Measurements from ENCODE around the gene BRSK2. TPM values are rescaled to one million over a fixed set of nuclear protein-coding genes. Genes with fewer than 3 reads are reported as not detected.

Gene BRSK2
- total RNA-seq, 1 donor, result under 0.01 TPM

DNA sequence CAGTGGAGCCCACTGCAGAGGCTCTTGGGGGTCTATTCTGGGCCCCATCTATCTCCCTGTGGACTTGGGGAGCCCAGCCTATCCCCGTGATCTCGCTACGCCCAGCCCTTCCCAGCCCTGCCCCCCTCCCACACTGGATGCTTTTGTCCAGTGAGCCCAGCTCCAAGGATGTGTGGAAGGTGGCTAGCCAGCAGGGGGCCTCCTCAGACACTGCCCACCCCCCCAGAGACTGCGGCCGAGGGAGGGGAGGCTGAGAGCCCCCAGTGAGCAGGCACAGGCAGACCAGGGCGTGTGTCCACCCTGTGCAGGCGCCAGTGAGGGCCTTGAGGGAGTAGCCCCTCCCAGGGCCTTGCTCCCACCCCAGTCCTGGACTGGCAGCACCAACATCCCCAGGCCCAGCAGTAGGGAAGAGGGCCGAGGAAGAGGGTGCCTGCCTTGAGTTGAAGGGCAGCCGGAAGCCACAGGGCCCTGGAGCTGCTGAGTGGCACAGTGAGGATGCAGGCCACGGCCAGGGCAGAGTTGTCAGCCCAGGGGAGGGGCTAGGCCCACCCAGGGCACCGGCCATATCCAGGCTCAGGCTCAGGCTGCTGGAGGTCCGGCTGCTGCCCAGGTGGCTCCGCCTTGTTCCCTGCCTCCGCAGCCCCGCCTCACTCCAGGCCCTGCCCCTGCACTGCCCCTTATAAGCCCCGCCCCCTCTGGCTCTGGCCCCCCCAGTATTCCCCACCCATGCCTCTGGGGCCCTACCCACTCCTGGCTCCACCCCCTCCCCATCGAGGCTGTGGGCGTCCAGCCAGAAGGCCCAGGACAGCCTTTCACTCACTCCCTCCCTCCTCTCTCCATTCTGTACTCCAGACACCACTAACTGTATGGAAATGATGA is 68.8 kb downstream of the BRSK2 start:
- TF ChIP-seq, protein P1, sequence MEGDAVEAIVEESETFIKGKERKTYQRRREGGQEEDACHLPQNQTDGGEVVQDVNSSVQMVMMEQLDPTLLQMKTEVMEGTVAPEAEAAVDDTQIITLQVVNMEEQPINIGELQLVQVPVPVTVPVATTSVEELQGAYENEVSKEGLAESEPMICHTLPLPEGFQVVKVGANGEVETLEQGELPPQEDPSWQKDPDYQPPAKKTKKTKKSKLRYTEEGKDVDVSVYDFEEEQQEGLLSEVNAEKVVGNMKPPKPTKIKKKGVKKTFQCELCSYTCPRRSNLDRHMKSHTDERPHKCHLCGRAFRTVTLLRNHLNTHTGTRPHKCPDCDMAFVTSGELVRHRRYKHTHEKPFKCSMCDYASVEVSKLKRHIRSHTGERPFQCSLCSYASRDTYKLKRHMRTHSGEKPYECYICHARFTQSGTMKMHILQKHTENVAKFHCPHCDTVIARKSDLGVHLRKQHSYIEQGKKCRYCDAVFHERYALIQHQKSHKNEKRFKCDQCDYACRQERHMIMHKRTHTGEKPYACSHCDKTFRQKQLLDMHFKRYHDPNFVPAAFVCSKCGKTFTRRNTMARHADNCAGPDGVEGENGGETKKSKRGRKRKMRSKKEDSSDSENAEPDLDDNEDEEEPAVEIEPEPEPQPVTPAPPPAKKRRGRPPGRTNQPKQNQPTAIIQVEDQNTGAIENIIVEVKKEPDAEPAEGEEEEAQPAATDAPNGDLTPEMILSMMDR (IDR thresholded peaks at IDR 0.05; ENCODE audit: insufficient read depth, low read depth, low read length), result peak; percentile 33
- H3K4me3 ChIP-seq (ENCODE audit: low read depth, low read length), result no peak overlapping the region
- DNase-seq (ENCODE audit: low read depth), result peak; percentile 50

DNA sequence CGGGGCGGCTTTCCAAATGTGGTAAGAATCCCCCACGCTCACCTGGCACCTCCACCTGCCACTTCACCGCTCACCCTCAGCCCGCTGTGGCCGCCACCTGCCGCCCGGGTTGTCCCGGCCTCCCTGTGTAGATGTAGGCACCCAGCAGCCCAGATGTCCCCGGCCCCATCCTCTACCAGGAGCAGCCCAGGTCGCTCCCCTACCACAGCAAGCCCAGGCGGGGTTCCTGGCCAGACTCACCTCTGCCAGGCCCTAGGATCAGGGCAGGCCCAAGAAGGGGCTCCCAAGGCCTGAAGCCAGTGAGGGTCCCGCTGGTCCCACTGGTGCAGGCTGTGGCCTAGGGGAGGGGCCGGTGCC is 69.5 kb downstream of the BRSK2 start:
- H3K4me3 ChIP-seq (ENCODE audit: low read depth, low read length), result no peak overlapping the region
- TF ChIP-seq, protein P1 (IDR thresholded peaks at IDR 0.05; ENCODE audit: insufficient read depth, low read depth, low read length), result no peak
- DNase-seq (ENCODE audit: low read depth), result no peak

DNA sequence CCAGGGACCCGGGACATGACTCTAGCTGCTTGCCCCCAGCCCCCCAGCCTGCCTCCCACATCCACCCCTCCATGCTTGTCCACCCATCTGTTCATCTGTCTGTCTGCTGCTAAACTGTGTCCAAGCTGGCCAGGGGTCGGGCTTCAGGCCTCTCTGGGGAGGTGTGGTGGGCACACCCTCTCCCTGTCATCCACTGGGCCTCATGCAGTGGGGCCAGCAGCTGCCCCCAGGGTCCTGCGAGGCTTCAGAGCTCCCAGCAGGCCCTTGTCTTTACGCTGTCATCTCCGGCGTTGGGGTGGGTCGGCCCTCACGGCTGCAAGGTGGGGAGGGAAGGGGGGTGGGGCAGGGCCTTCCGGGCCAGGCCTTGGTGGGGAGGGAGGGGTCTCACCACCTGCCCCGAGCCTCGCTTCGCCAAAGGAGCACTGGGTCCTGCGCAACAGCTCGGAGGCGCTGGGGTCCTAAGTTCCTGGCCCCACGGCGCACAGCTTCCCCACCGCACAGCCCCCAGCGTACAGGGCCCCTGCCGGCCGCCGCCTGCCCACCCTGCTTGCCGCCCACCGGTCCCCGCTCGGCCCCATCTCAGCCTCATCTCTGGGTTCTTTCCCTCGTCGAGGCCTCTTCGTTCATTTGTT is 70.1 kb downstream of the BRSK2 start:
- DNase-seq (ENCODE audit: low read depth), result no peak
- peak overlapping the region; percentile 9 for H3K4me3 ChIP-seq (ENCODE audit: low read depth, low read length)
- TF ChIP-seq, protein P1 (IDR thresholded peaks at IDR 0.05; ENCODE audit: insufficient read depth, low read depth, low read length), result no peak

DNA sequence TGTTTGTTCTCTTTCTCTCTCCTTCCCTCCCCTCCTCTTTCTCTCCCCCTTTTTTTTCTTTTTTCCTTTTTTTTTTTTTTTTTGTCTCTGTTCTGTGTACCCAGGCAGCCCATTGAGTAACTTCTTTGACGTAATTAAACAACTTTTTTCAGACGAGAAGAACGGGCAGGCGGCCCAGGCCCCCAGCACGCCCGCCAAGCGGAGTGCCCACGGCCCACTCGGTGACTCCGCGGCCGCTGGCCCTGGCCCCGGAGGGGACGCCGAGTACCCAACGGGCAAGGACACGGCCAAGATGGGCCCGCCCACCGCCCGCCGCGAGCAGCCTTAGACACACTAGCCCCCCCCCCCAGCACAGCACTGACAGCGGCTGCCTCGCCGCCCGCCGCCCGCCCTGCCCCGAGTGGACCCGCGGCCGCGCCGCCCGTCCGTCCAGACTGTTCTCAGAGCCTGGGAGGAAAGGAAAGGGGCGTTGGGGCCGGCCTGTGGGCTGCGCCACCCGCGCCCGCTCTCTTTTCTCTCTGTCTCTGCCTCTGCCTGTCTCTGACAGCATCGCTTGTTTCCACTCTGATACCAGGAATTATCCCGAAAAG is 70.8 kb downstream of the BRSK2 start:
- TF ChIP-seq, protein P1 (IDR thresholded peaks at IDR 0.05; ENCODE audit: insufficient read depth, low read depth, low read length), result no peak
- DNase-seq (ENCODE audit: low read depth), result peak; percentile 80
- H3K4me3 ChIP-seq (ENCODE audit: low read depth, low read length), result peak overlapping the region; percentile 33

DNA sequence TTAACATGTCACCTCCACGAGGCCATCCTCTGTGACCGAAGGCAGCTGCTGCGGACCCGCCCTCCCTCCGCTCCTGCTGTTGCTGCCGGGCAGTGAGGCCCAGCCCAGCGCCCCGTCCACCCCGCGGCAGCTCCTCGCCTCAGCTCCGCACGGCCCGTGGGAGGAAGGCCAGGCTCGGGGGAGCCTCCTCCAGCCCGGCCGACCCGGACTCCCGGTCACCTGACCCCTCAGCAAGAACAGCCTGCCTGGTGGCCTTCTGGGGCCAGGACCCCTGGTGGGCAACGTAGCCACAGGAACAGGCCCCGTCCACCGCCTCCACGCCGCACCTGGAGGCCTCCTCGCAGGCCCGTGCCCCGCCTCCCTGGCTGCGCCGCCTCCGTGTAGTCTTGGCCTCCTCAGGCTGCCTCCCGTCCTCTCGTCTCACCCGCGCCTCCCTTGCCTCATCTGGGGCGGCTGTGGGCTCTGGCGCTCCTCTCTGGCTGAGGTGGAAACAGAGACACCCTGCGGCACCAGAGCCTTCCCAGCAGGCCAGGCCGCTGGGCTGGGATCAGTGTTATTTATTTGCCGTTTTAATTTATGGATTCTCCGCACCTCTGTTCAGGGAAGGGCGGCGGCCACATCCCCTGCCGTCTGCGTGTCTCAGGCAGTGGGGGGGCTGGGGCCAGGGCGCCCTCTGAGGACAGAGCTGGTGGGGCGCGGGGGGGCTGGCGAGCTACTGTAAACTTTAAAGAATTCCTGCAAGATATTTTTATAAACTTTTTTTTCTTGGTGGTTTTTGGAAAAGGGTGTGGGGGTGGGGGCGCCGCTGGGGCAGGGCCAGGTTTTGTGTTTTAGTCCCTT is 71.5 kb downstream of the BRSK2 start:
- peak overlapping the region; percentile 33 for H3K4me3 ChIP-seq (ENCODE audit: low read depth, low read length)
- TF ChIP-seq, protein P1 (IDR thresholded peaks at IDR 0.05; ENCODE audit: insufficient read depth, low read depth, low read length), result no peak
- peak; percentile 36 for DNase-seq (ENCODE audit: low read depth)

Data from fibroblast of villous mesenchyme (primary cell).